Natural killer cell (primary cell): ENCODE data around the gene DNAL4. TPM values are rescaled to one million over a fixed set of nuclear protein-coding genes. Genes with fewer than 3 reads are reported as not detected.

Source experiments
- ATAC-seq, 3 donors: fragments of 150-1000 bp in 2 of 3; fragments of 200-7000 bp in 1 of 3; cut with Tn5 transposase; 1 replicate in 1 of 3; 2 replicates in 2 of 3; pipeline ENCODE4 v1.10.0; 2021; ENCODE audit warnings: mild to moderate bottlenecking in 2 of 3, moderate library complexity in 2 of 3
- DNase-seq, 2 donors: peaks; one replicate each; pipeline versions ENCODE4 v3.0.0 to v3.0.0-alpha.2; 2013 to 2021; ENCODE audit warnings: mixed read lengths in 1 of 2
- H3K27ac ChIP-seq: one replicate; pipeline ENCODE4 v1.5.1; 2013; ENCODE audit warnings: mild to moderate bottlenecking, low read length
- H3K27me3 ChIP-seq: one replicate; pipeline ENCODE4 v1.6.1; 2013; ENCODE audit warnings: low read length; ENCODE audit not compliant: control insufficient read depth, insufficient read depth
- H3K36me3 ChIP-seq: one replicate; pipeline ENCODE4 v1.6.1; 2013; ENCODE audit warnings: low read length; ENCODE audit not compliant: control insufficient read depth, insufficient read depth
- H3K4me1 ChIP-seq: one replicate; pipeline ENCODE4 v1.6.1; 2013; ENCODE audit warnings: low read length; ENCODE audit not compliant: control insufficient read depth, insufficient read depth
- H3K4me3 ChIP-seq: one replicate; pipeline ENCODE4 v1.5.1; 2013; ENCODE audit warnings: low read length
- H3K9me3 ChIP-seq: one replicate; pipeline ENCODE4 v1.6.1; 2013; ENCODE audit warnings: low read length; ENCODE audit not compliant: control insufficient read depth, insufficient read depth
- H3K27ac Mint-ChIP-seq, 2 donors: one replicate each; pipeline ENCODE4 v1.8.0; 2022; ENCODE audit warnings: mild to moderate bottlenecking in 2 of 2, mixed read lengths in 2 of 2, moderate library complexity in 1 of 2
- H3K27me3 Mint-ChIP-seq, 2 donors: one replicate each; pipeline ENCODE4 v1.8.0; 2022; ENCODE audit warnings: low read depth in 2 of 2, mixed read lengths in 2 of 2
- H3K36me3 Mint-ChIP-seq: one replicate; pipeline ENCODE4 v1.8.0; 2022; ENCODE audit warnings: mixed read lengths
- H3K4me1 Mint-ChIP-seq, 2 donors: one replicate each; pipeline ENCODE4 v1.8.0; 2022; ENCODE audit warnings: mixed read lengths in 2 of 2
- H3K4me3 Mint-ChIP-seq: one replicate; pipeline ENCODE4 v1.8.0; 2022; ENCODE audit warnings: mild to moderate bottlenecking, moderate library complexity, mixed read lengths
- H3K9me3 Mint-ChIP-seq, 2 donors: one replicate each; pipeline ENCODE4 v1.8.0; 2022; ENCODE audit warnings: mixed read lengths in 2 of 2
- CTCF ChIP-seq: fragments of 200-600 bp; IDR thresholded peaks from one replicate; pipeline ENCODE4 v1.8.0; 2022; ENCODE audit warnings: antibody characterized with exemption
- WGBS: methylation state at CpG from one replicate; pipeline ENCODE4 v1.1.7; 2013; ENCODE audit warnings: missing lambda C conversion rate; ENCODE audit not compliant: insufficient coverage; 5-methylcytosine and 5-hydroxymethylcytosine counted together
- intact Hi-C: fragments of 100-400 bp; cut with micrococcal nuclease; formaldehyde crosslinking; loops from one replicate; pipeline ENCODE4 v1.14.2; 2022
- total RNA-seq, 4 donors: library from RNA; stranded (reverse); fragments of 120-200 nt in 1 of 4; gene quantifications; one replicate each; pipeline versions ENCODE4 v1.2.3 to v1.2.4, GENCODE V29; 2013 to 2022

The DNAL4 gene
- total RNA-seq, 3 donors from 2014 or later (not counting 1 experiment from before 2014, with no cell fraction given): 5.4 to 9.8 (median 6.2) TPM

- intact Hi-C loops: no loop called here
- no peaks in the 10 kb centered on the region for H3K27me3 ChIP-seq
- Mint-ChIP-seq H3K4me3 (no peak overlapping the region), H3K27me3 (no peaks in the 10 kb centered on the region), H3K9me3 (no peaks in the 10 kb centered on the region), H3K27ac (no peak overlapping the region), H3K4me1 (no peaks in the 10 kb centered on the region), H3K36me3 (no peaks in the 10 kb centered on the region)
- no peaks in the 10 kb centered on the region for H3K36me3 ChIP-seq
- TF ChIP-seq CTCF: no peak
- DNase-seq (no peak), ATAC-seq (no peak)
- H3K27ac ChIP-seq: no peak overlapping the region
- no peaks in the 10 kb centered on the region for H3K9me3 ChIP-seq
- no peak overlapping the region for H3K4me3 ChIP-seq
- WGBS: 89% methylated on average over 4 of the region's 4 CpGs
- no peaks in the 10 kb centered on the region for H3K4me1 ChIP-seq
Observed at GRCh38 chr22:38823076-38823475, 29.1 kb upstream of the DNAL4 start.

DNA sequence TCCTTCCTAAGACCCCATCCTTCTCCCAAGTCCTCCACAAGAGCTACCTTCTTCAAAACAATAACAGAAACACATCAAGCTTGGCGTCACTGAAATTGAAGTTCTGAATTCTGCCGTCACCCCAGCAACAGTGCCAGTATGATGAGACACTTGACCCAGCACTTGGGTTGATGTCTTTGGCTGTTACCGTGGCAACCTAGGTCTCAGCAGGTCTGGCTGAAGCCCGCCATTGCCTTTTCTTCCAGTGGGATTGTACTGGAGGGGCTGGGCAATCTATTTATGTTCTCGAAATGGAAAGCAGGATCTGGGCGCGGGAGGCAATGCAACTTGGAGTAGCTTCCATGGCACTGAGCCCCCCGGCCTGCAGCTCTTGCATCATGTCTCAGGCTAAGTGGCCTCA is 26.1 kb upstream of the DNAL4 start:
- Histone ChIP-seq H3K9me3 (no peaks in the 10 kb centered on the region), H3K27me3 (no peaks in the 10 kb centered on the region), H3K4me3 (no peak overlapping the region), H3K4me1 (no peaks in the 10 kb centered on the region), H3K36me3 (no peaks in the 10 kb centered on the region), H3K27ac (no peak overlapping the region)
- Mint-ChIP-seq H3K4me3 (no peak overlapping the region), H3K9me3 (no peaks in the 10 kb centered on the region), H3K36me3 (no peaks in the 10 kb centered on the region), H3K4me1 (no peaks in the 10 kb centered on the region), H3K27me3 (peaks cover 0 to 6% of the 10 kb centered on the region in 2 donors), H3K27ac (no peak overlapping the region)
- 87% methylated on average over 8 of the region's 8 CpGs for WGBS
- TF ChIP-seq CTCF: no peak
- intact Hi-C loops: no loop called here
- DNase-seq (no peak), ATAC-seq (no peak)

DNA sequence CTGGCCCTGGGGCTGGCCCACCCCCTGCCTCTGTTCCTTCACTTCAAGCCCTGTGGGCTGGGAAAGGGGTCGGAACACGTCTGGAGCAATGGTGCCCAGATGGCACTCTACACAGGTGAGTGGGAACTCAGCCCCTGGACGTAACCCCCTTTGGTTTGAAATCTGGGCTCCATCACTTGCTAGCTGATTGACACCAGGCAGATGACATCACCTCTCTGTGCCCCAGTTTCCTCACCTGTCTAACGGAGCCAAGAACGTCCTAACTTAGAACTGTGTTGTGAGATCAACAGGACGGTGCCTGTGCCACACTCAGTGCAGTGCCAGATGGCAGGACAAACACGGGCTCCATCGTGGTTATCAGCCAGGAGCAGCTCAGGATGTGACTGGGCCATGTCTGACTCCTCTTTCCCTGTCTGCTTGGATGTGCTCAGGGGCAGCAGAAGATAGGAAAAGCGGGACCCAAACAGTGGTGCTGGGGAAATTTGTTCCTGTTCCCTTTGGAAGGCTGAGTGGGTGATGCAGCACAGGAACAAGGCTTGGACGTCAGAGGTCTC is 25.5 kb upstream of the DNAL4 start:
- H3K9me3 ChIP-seq: no peaks in the 10 kb centered on the region
- no peaks in the 10 kb centered on the region for H3K27me3 ChIP-seq
- no peaks in the 10 kb centered on the region for H3K36me3 ChIP-seq
- Mint-ChIP-seq H3K27me3 (peaks cover 0 to 6% of the 10 kb centered on the region in 2 donors), H3K27ac (no peak overlapping the region), H3K9me3 (no peaks in the 10 kb centered on the region), H3K36me3 (no peaks in the 10 kb centered on the region), H3K4me1 (no peaks in the 10 kb centered on the region), H3K4me3 (no peak overlapping the region)
- 83% methylated on average over 10 of the region's 10 CpGs for WGBS
- no peaks in the 10 kb centered on the region for H3K4me1 ChIP-seq
- H3K27ac ChIP-seq: no peak overlapping the region
- H3K4me3 ChIP-seq: no peak overlapping the region
- TF ChIP-seq CTCF: no peak
- intact Hi-C loops: no loop called here
- no peak for ATAC-seq
- DNase-seq: no peak

DNA sequence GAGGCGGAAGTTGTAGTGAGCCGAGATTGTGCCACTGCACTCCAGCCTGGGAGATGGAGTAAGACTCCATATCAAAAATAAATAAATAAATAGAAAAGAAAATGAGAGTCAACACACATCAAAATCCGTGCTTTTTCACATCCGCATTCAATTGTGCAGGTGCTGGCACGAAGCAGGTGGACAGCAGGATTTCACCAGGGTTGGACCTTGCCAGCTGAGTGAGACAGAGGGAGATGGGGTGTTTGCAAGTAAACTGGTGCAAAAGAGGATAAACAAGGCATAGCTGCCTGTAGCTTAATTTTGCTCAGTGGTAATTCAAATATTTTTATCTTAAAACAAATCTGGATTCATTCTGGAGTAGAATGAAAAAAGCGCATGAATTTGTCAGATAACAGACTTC is 23.3 kb upstream of the DNAL4 start:
- Mint-ChIP-seq H3K27me3 (peaks cover 0 to 11% of the 10 kb centered on the region in 2 donors), H3K36me3 (no peaks in the 10 kb centered on the region), H3K4me3 (no peak overlapping the region), H3K27ac (no peak overlapping the region), H3K4me1 (no peaks in the 10 kb centered on the region), H3K9me3 (no peaks in the 10 kb centered on the region)
- Histone ChIP-seq H3K27me3 (no peaks in the 10 kb centered on the region), H3K36me3 (no peaks in the 10 kb centered on the region), H3K9me3 (no peaks in the 10 kb centered on the region), H3K27ac (no peak overlapping the region), H3K4me1 (no peaks in the 10 kb centered on the region), H3K4me3 (no peak overlapping the region)
- no peak for TF ChIP-seq CTCF
- no peak for ATAC-seq
- WGBS: 98% methylated on average over 5 of the region's 6 CpGs
- intact Hi-C loops: no loop called here
- DNase-seq: no peak
